AG09319 (cell line): ENCODE results near the gene KLHL6.
"Not testable (repeated sequence)": the region's sequence is repeated elsewhere in the genome, so short reads cannot be mapped to it uniquely, and the experiment has no call there.

Experiments used
- DNase-seq: peaks from one replicate; pipeline ENCODE4 v3.0.0-alpha.2; 2010; ENCODE audit warnings: low read depth; ENCODE audit errors: extremely low read depth
- CTCF ChIP-seq: IDR thresholded peaks from 2 replicates; pipeline ENCODE4 v1.5.1; 2011; ENCODE audit warnings: low read depth, mild to moderate bottlenecking, inconsistent platforms, low read length, moderate library complexity

KLHL6 gene

GRCh38 chr3:183443395-183444385, 111.8 kb downstream of the KLHL6 start:
- DNase-seq: no peak
- TF ChIP-seq CTCF: no peak

- no peak for DNase-seq
- no peak for TF ChIP-seq CTCF
Observed at GRCh38 chr3:183442994-183443393, 112.5 kb downstream of the KLHL6 start.

GRCh38 chr3:183440521-183440920, 115.0 kb downstream of the KLHL6 start:
- DNase-seq: not testable (repeated sequence)

GRCh38 chr3:183439515-183439914, 116.0 kb downstream of the KLHL6 start:
- DNase-seq: no peak
- TF ChIP-seq CTCF: no peak

- no peak for DNase-seq
- TF ChIP-seq CTCF: no peak
Observed at GRCh38 chr3:183438735-183439134, 116.8 kb downstream of the KLHL6 start.

GRCh38 chr3:183437666-183438564, 117.6 kb downstream of the KLHL6 start:
- TF ChIP-seq CTCF: no peak
- no peak for DNase-seq
